Measurements from ENCODE around the gene RPL18A. TPM values are rescaled to one million over a fixed set of nuclear protein-coding genes. Genes with fewer than 3 reads are reported as not detected.
"Not testable (repeated sequence)": the region's sequence is repeated elsewhere in the genome, so short reads cannot be mapped to it uniquely, and the experiment has no call there.

RPL18A gene
- total RNA-seq, 3 donors from 2014 or later, result 1,368 to 1,650 (median 1,462) TPM

- no peak for ATAC-seq
- Histone ChIP-seq H3K9me3 (no peaks in the 10 kb centered on the region), H3K4me1 (ENCODE audit: low read depth) (no peaks in the 10 kb centered on the region), H3K36me3 (ENCODE audit: low read depth) (no peaks in the 10 kb centered on the region), H3K4me3 (no peak overlapping the region)
- no peak for TF ChIP-seq CTCF (IDR thresholded peaks at IDR 0.05)
- no peak for DNase-seq
- intact Hi-C loops (cut with DNase I, micrococcal nuclease), result no loop called here
Observed at GRCh38 chr19:17879466-17879865, 19.8 kb downstream of the RPL18A start.

GRCh38 chr19:17881701-17882100 lies 22.0 kb downstream of the RPL18A start:
- no peak for TF ChIP-seq CTCF (IDR thresholded peaks at IDR 0.05)
- intact Hi-C loops (cut with DNase I, micrococcal nuclease), result no loop called here
- Histone ChIP-seq H3K4me3 (no peak overlapping the region), H3K36me3 (ENCODE audit: low read depth) (no peaks in the 10 kb centered on the region), H3K9me3 (no peaks in the 10 kb centered on the region), H3K4me1 (ENCODE audit: low read depth) (no peaks in the 10 kb centered on the region)
- DNase-seq, result no peak
- no peak for ATAC-seq

GRCh38 chr19:17883627-17884410 lies 24.1 kb downstream of the RPL18A start:
- ATAC-seq, result no peak
- no peak overlapping the region for H3K4me3 ChIP-seq
- no peak for DNase-seq
- no peak for TF ChIP-seq CTCF (IDR thresholded peaks at IDR 0.05)
- H3K36me3 ChIP-seq (ENCODE audit: low read depth), result no peaks in the 10 kb centered on the region
- no peaks in the 10 kb centered on the region for H3K4me1 ChIP-seq (ENCODE audit: low read depth)
- intact Hi-C loops (cut with DNase I, micrococcal nuclease), result no loop called here
- no peaks in the 10 kb centered on the region for H3K9me3 ChIP-seq

GRCh38 chr19:17886515-17886914 lies 26.8 kb downstream of the RPL18A start:
- Histone ChIP-seq H3K9me3 (no peaks in the 10 kb centered on the region), H3K36me3 (ENCODE audit: low read depth) (no peaks in the 10 kb centered on the region), H3K4me3 (no peak overlapping the region), H3K4me1 (ENCODE audit: low read depth) (no peaks in the 10 kb centered on the region)
- DNase-seq, result no peak
- intact Hi-C loops (cut with DNase I, micrococcal nuclease), result no loop called here
- TF ChIP-seq CTCF (IDR thresholded peaks at IDR 0.05), result no peak
- ATAC-seq, result no peak

- H3K4me1 ChIP-seq (ENCODE audit: low read depth); H3K36me3 ChIP-seq (ENCODE audit: low read depth); ATAC-seq; H3K9me3 ChIP-seq; DNase-seq; H3K4me3 ChIP-seq; intact Hi-C loops (cut with DNase I, micrococcal nuclease): not testable (repeated sequence)
Observed at GRCh38 chr19:17887221-17887620, 27.5 kb downstream of the RPL18A start.

GRCh38 chr19:17888260-17888659 lies 28.6 kb downstream of the RPL18A start:
- ATAC-seq (no peak), DNase-seq (no peak)
- H3K9me3 ChIP-seq, result no peaks in the 10 kb centered on the region
- TF ChIP-seq CTCF (IDR thresholded peaks at IDR 0.05), result no peak
- no peaks in the 10 kb centered on the region for H3K4me1 ChIP-seq (ENCODE audit: low read depth)
- H3K4me3 ChIP-seq, result no peak overlapping the region
- intact Hi-C loops (cut with DNase I, micrococcal nuclease), result no loop called here
- no peaks in the 10 kb centered on the region for H3K36me3 ChIP-seq (ENCODE audit: low read depth)

Data from mucosa of descending colon (tissue), 3 donors.